SK-N-SH treated with all-trans-retinoic acid at 6 μM for 48 hours (cell line): Measurements from ENCODE around the gene ADARB2.

Source experiments
- ARNTL ChIP-seq: fragments of 450-650 bp; formaldehyde crosslinking; IDR thresholded peaks from 2 replicates; pipeline ENCODE4 v1.5.0; 2020; ENCODE audit warnings: low read depth, mild to moderate bottlenecking, moderate library complexity, borderline replicate concordance
- PATZ1 ChIP-seq: fragments of 250-450 bp; sonication (Bioruptor Pico); IDR thresholded peaks from 2 replicates; pipeline ENCODE4 v1.8.0; 2020; ENCODE audit warnings: mild to moderate bottlenecking, moderate library complexity, borderline replicate concordance
- PPARA ChIP-seq: fragments of 250-450 bp; sonication (Bioruptor Pico); IDR thresholded peaks from 2 replicates; pipeline ENCODE4 v1.5.0; 2020; ENCODE audit warnings: mild to moderate bottlenecking, borderline replicate concordance
- RARB ChIP-seq: fragments of 250-450 bp; sonication (Bioruptor Pico); IDR thresholded peaks from 2 replicates; pipeline ENCODE4 v1.8.0; 2021; ENCODE audit warnings: mild to moderate bottlenecking, moderate library complexity
- TCF4 ChIP-seq: fragments of 250-450 bp; sonication (Bioruptor Pico); IDR thresholded peaks from 2 replicates; pipeline ENCODE4 v1.8.0; 2021; ENCODE audit warnings: mild to moderate bottlenecking, moderate library complexity, borderline replicate concordance
- ZC3H10 ChIP-seq: fragments of 250-450 bp; sonication (Bioruptor Pico); IDR thresholded peaks from 2 replicates; pipeline ENCODE4 v1.5.1; 2021; ENCODE audit warnings: mild to moderate bottlenecking, moderate library complexity
- ZFP30 ChIP-seq: fragments of 450-650 bp; formaldehyde crosslinking; IDR thresholded peaks from 2 replicates; pipeline ENCODE4 v1.5.0; 2022; ENCODE audit warnings: mild to moderate bottlenecking, moderate library complexity
- TF ChIP-seq, protein P1 (sequence below): fragments of 250-450 bp; sonication (Bioruptor Pico); IDR thresholded peaks from 2 replicates; pipeline ENCODE4 v1.5.1; 2021; ENCODE audit warnings: mild to moderate bottlenecking, moderate library complexity

DNA sequence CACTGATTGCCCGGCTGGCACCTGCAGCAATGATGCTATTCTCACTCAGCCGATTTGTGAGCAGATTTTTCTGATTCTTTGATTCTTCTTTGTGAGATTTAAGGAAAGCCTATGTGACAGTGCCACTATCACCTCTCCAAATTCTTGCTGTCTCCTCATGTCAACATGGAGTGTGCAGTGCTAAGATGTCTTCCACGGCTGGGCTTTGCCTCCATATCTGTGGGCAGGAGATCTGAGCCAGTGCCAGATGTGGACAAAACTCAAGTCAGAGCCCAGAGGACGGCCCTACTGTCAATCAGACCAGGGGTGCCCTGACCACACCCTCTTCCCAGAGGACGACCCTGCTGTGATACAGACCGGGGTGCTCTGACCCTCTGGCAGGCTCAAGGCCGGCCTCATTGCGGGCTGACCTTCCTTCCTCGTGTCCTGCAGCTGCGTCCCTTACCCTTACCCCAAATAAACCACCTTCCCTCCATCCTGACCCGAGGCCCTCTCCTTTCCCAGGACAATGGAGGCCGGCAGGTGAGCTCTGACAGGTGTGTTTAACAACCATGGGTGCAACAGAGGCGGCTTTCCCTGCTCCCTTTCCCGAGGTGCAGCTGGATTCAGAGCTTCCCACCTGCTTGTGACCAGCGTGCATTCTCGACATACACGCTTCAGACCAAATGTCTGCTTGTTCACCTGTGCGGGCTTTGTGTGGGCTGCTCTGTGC lies 221.4 kb downstream of the ADARB2 start:
- TF ChIP-seq, protein P1, sequence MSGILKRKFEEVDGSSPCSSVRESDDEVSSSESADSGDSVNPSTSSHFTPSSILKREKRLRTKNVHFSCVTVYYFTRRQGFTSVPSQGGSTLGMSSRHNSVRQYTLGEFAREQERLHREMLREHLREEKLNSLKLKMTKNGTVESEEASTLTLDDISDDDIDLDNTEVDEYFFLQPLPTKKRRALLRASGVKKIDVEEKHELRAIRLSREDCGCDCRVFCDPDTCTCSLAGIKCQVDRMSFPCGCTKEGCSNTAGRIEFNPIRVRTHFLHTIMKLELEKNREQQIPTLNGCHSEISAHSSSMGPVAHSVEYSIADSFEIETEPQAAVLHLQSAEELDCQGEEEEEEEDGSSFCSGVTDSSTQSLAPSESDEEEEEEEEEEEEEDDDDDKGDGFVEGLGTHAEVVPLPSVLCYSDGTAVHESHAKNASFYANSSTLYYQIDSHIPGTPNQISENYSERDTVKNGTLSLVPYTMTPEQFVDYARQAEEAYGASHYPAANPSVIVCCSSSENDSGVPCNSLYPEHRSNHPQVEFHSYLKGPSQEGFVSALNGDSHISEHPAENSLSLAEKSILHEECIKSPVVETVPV (CRISPR knock-in tag): no peak
- TF ChIP-seq PPARA (CRISPR knock-in tag): no peak
- TF ChIP-seq ZFP30 (CRISPR knock-in tag): no peak
- no peak for TF ChIP-seq ARNTL
- no peak for TF ChIP-seq ZC3H10 (CRISPR knock-in tag)
- no peak for TF ChIP-seq TCF4 (CRISPR knock-in tag)
- no peak for TF ChIP-seq PATZ1
- TF ChIP-seq RARB (CRISPR knock-in tag): no peak
